Coronary artery (tissue), 2 donors: Measurements from ENCODE around the gene GTF2IRD1.

Source experiments
- DNase-seq: peaks from one replicate; pipeline ENCODE4 v3.0.0-alpha.2; 2017; ENCODE audit warnings: low spot score
- H3K27ac ChIP-seq, 2 donors: fragments of 200-600 bp; sonication (generic); one replicate each; pipeline ENCODE4 v1.5.1; 2016 to 2019
- H3K4me3 ChIP-seq: fragments of 200-600 bp; sonication (generic); 2 replicates; pipeline ENCODE4 v1.5.1; 2016; ENCODE audit warnings: mild to moderate bottlenecking, moderate library complexity
- CTCF ChIP-seq: fragments of 200-600 bp; sonication (generic); IDR thresholded peaks from one replicate; pipeline ENCODE4 v1.5.1; 2019; ENCODE audit warnings: antibody characterized with exemption

Gene GTF2IRD1

GRCh38 chr7:74473116-74473515 is 19.4 kb downstream of the GTF2IRD1 start:
- no peak for DNase-seq
- Histone ChIP-seq H3K27ac (no peak overlapping the region), H3K4me3 (no peak overlapping the region)
- no peak for TF ChIP-seq CTCF

GRCh38 chr7:74474271-74474865 is 20.7 kb downstream of the GTF2IRD1 start:
- TF ChIP-seq CTCF = no peak
- Histone ChIP-seq H3K27ac (no peak overlapping the region), H3K4me3 (no peak overlapping the region)

GRCh38 chr7:74475243-74475986 is 21.7 kb downstream of the GTF2IRD1 start:
- TF ChIP-seq CTCF = no peak
- no peak for DNase-seq
- H3K27ac ChIP-seq = no peak overlapping the region
- no peak overlapping the region for H3K4me3 ChIP-seq

More at GRCh38 chr7:74474271-74474865, 20.7 kb downstream of the GTF2IRD1 start:
- DNase-seq = no peak

- Histone ChIP-seq H3K4me3 (no peak overlapping the region), H3K27ac (no peak overlapping the region)
- DNase-seq = no peak
- no peak for TF ChIP-seq CTCF
Observed at GRCh38 chr7:74475987-74476350, 22.3 kb downstream of the GTF2IRD1 start.

- no peak for TF ChIP-seq CTCF
- peak overlapping the region; percentile 94 to 96 for H3K27ac ChIP-seq
- no peak for DNase-seq
- no peak overlapping the region for H3K4me3 ChIP-seq
Observed at GRCh38 chr7:74476626-74477025, 22.9 kb downstream of the GTF2IRD1 start.

DNA sequence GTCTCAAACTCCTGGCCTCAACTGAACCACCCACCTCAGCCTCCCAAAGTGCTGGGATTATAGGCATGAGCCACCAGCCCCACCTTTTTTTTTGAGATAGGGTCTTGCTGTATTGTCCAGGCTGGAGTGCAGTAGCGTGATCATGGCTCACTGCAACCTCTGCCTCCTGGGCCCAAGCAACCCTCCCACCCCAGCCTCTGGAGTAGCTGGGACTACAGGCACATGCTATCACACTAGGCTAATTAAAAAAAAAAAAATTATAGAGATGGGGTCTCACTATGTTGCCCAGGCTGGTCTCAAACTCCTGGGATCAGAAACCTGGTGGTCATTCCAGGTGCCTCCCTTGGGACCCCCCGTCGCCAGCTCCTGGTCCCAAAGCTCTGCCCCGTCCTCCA is 25.0 kb downstream of the GTF2IRD1 start:
- peak overlapping the region; percentile 14 for H3K4me3 ChIP-seq
- DNase-seq = no peak
- no peak for TF ChIP-seq CTCF
- H3K27ac ChIP-seq = peak overlapping the region; percentile 94 to 96
